Liver (tissue), 9 donors: ENCODE results near the gene ARRDC4. TPM values are rescaled to one million over a fixed set of nuclear protein-coding genes. Genes with fewer than 3 reads are reported as not detected.
A peak's percentile ranks its signal among the peaks of the same experiment; 100 is the strongest.

Source experiments
- DNase-seq: peaks from one replicate; pipeline ENCODE4 v3.0.0-alpha.2; 2017; ENCODE audit warnings: low spot score
- H3K27ac ChIP-seq, 2 donors: one replicate each; pipeline ENCODE4 v1.7.0; 2013; ENCODE audit warnings: inconsistent platforms in 2 of 2, low read length in 2 of 2, control low read depth in 1 of 2, low read depth in 1 of 2, mild to moderate bottlenecking in 1 of 2
- H3K27me3 ChIP-seq, 4 donors: one replicate each; pipeline versions ENCODE4 v1.6.1 to v1.7.0; 2013; ENCODE audit warnings: low read length in 3 of 4, inconsistent platforms in 1 of 4, mild to moderate bottlenecking in 1 of 4, moderate library complexity in 1 of 4; ENCODE audit not compliant: control insufficient read depth in 4 of 4, insufficient read depth in 4 of 4
- H3K36me3 ChIP-seq, 4 donors: one replicate each; pipeline versions ENCODE4 v1.6.1 to v1.7.0; 2013; ENCODE audit warnings: low read length in 3 of 4, mild to moderate bottlenecking in 3 of 4, low read depth in 1 of 4, moderate library complexity in 1 of 4; ENCODE audit not compliant: control insufficient read depth in 4 of 4, insufficient read depth in 3 of 4
- H3K4me1 ChIP-seq, 4 donors: one replicate each; pipeline versions ENCODE4 v1.6.1 to v1.7.0; 2013; ENCODE audit warnings: low read length in 3 of 4, mild to moderate bottlenecking in 3 of 4, moderate library complexity in 1 of 4; ENCODE audit not compliant: control insufficient read depth in 4 of 4, insufficient read depth in 4 of 4
- H3K4me3 ChIP-seq, 3 donors: one replicate each; pipeline versions ENCODE4 v1.6.1 to v1.7.0; 2013; ENCODE audit warnings: low read length in 3 of 3, control low read depth in 1 of 3, low read depth in 1 of 3, mild to moderate bottlenecking in 1 of 3
- H3K9ac ChIP-seq, 2 donors: one replicate each; pipeline ENCODE4 v1.7.0; 2013; ENCODE audit warnings: low read length in 2 of 2, mild to moderate bottlenecking in 2 of 2, moderate library complexity in 2 of 2, control low read depth in 1 of 2, low read depth in 1 of 2
- H3K9me3 ChIP-seq, 4 donors: one replicate each; pipeline versions ENCODE4 v1.6.1 to v1.7.0; 2013; ENCODE audit warnings: low read length in 3 of 4; ENCODE audit not compliant: control insufficient read depth in 4 of 4
- ATF3 ChIP-seq: IDR thresholded peaks from 2 replicates; pipeline ENCODE4 v1.6.1; 2016; ENCODE audit warnings: antibody characterized with exemption
- CTCF ChIP-seq: fragments of 150-350 bp; IDR thresholded peaks from 2 replicates; pipeline ENCODE4 v1.5.1; 2017; ENCODE audit warnings: improper control_type of control experiment, low read depth, low read length; ENCODE audit not compliant: missing input control
- EGR1 ChIP-seq, 2 donors: IDR thresholded peaks; 2 replicates each; pipeline ENCODE4 v1.6.1; 2016 to 2018; ENCODE audit warnings: antibody characterized with exemption in 2 of 2, low read depth in 2 of 2
- FOXA1 ChIP-seq: IDR thresholded peaks from 2 replicates; pipeline ENCODE4 v1.6.1; 2016; ENCODE audit warnings: antibody characterized with exemption
- FOXA2 ChIP-seq: IDR thresholded peaks from 2 replicates; pipeline ENCODE4 v1.6.1; 2016; ENCODE audit warnings: antibody characterized with exemption
- GABPA ChIP-seq, 2 donors: IDR thresholded peaks in 1 of 2; conservative IDR thresholded peaks in 1 of 2; 2 replicates each; pipeline ENCODE4 v1.6.1; 2016; ENCODE audit warnings: antibody characterized with exemption in 2 of 2, mild to moderate bottlenecking in 1 of 2, moderate library complexity in 1 of 2
- HNF4A ChIP-seq, 2 donors: conservative IDR thresholded peaks; 2 replicates each; pipeline ENCODE4 v1.6.1; 2016; ENCODE audit warnings: antibody characterized with exemption in 2 of 2, mild to moderate bottlenecking in 2 of 2
- HNF4G ChIP-seq: IDR thresholded peaks from 2 replicates; pipeline ENCODE4 v1.6.1; 2016; ENCODE audit warnings: antibody characterized with exemption
- JUND ChIP-seq, 2 donors: IDR thresholded peaks; 2 replicates each; pipeline ENCODE4 v1.6.1; 2016; ENCODE audit warnings: antibody characterized with exemption in 2 of 2
- MAX ChIP-seq: IDR thresholded peaks from 2 replicates; pipeline ENCODE4 v1.6.1; 2016; ENCODE audit warnings: antibody characterized with exemption
- NR2F2 ChIP-seq: IDR thresholded peaks from 2 replicates; pipeline ENCODE4 v1.6.1; 2016; ENCODE audit warnings: antibody characterized with exemption
- RAD21 ChIP-seq, 2 donors: IDR thresholded peaks; 2 replicates each; pipeline ENCODE4 v1.6.1; 2016; ENCODE audit warnings: antibody characterized with exemption in 2 of 2, mild to moderate bottlenecking in 2 of 2
- REST ChIP-seq: IDR thresholded peaks from 2 replicates; pipeline ENCODE4 v1.6.1; 2016; ENCODE audit warnings: antibody characterized with exemption, mild to moderate bottlenecking
- RXRA ChIP-seq, 2 donors: IDR thresholded peaks; 2 replicates each; pipeline ENCODE4 v1.6.1; 2017 to 2018; ENCODE audit warnings: antibody characterized with exemption in 2 of 2, mild to moderate bottlenecking in 1 of 2
- SP1 ChIP-seq: IDR thresholded peaks from 2 replicates; pipeline ENCODE4 v1.6.1; 2018; ENCODE audit warnings: antibody characterized with exemption, mild to moderate bottlenecking
- TAF1 ChIP-seq: conservative IDR thresholded peaks from 2 replicates; pipeline ENCODE4 v1.6.1; 2016; ENCODE audit warnings: antibody characterized with exemption, mild to moderate bottlenecking
- YY1 ChIP-seq: IDR thresholded peaks from 2 replicates; pipeline ENCODE4 v1.6.1; 2016; ENCODE audit warnings: antibody characterized with exemption, mild to moderate bottlenecking
- ZBTB33 ChIP-seq: IDR thresholded peaks from 2 replicates; pipeline ENCODE4 v1.6.1; 2016; ENCODE audit warnings: antibody characterized with exemption
- WGBS: extraction: QIAGEN DNeasy Blood & Tissue Kit; methylation state at CpG from one replicate; pipeline ENCODE4 v1.1.7; 2013; 5-methylcytosine and 5-hydroxymethylcytosine counted together
- polyA plus RNA-seq, 2 donors: library from polyadenylated mRNA; stranded (reverse) in 1 of 2; unstranded in 1 of 2; fragments of 200-250 nt in 1 of 2; fragments of >200 nt in 1 of 2; fragmentation: Nextera tagmentation in 1 of 2; extraction: Ambion mirVana in 1 of 2; gene quantifications; one replicate each; pipeline versions ENCODE4 v1.2.1 to v1.2.3, GENCODE V29; 2013 to 2015
- total RNA-seq, 2 donors: library from RNA; depleted of rRNA; stranded (reverse); fragments of >200 nt; gene quantifications; one replicate each; pipeline ENCODE4 v1.2.3, GENCODE V29; 2014
- donor health status: healthy.
- donor health status: healthy.
- donor health status: healthy.
- donor health status: healthy.
- donor health status: healthy.

Gene ARRDC4
- total RNA-seq (10 to 100 TPM in 1 of 2 donors, 1 to 10 TPM in 1; 3.4 to 13.4 TPM), polyA plus RNA-seq (1 to 10 TPM; 2.5 to 4.5 TPM)

- Histone ChIP-seq H3K9ac (peak within 1 kb of the TSS; percentile 82), H3K9me3 (no peaks in the 10 kb centered on the region), H3K36me3 (peaks cover 0 to 6% (median under 1%) of the 10 kb centered on the region in 4 donors), H3K4me3 (peak within 1 kb of the TSS; percentile 72 to 94 (median 86)), H3K4me1 (peaks cover 7 to 34% (median 14%) of the 10 kb centered on the region in 4 donors), H3K27ac (peak within 1 kb of the TSS; percentile 90 to 96), H3K27me3 (no peaks in the 10 kb centered on the region)
- WGBS: 1% methylated on average over 69 of the region's 69 CpGs
- peak; percentile 97 for DNase-seq
- TF ChIP-seq RXRA (IDR thresholded peaks at IDR 0.05) (peak; percentile 86 to 91), SP1 (peak; percentile 100), REST (peak; percentile 51), HNF4A (conservative IDR thresholded peaks at IDR 0.05) (peak; percentile 19 to 59), EGR1 (IDR thresholded peaks at IDR 0.05; ENCODE audit: low read depth in 2 of 2) (peak; percentile 100), TAF1 (no peak), GABPA (IDR thresholded peaks at IDR 0.05 in 1 of 2, conservative IDR thresholded peaks at IDR 0.05 in 1 of 2) (peak in 1 of 2 donors; percentile 66), YY1 (peak; percentile 96), JUND (IDR thresholded peaks at IDR 0.05) (peak; percentile 88 to 91), ATF3 (peak; percentile 61), CTCF (no peak), FOXA1 (peak; percentile 31), ZBTB33 (peak; percentile 74), HNF4G (no peak), RAD21 (IDR thresholded peaks at IDR 0.05) (peak in 1 of 2 donors; percentile 2), MAX (peak; percentile 89), FOXA2 (peak; percentile 63), NR2F2 (no peak)
These were observed at the start of gene ARRDC4 for GRCh38 chr15:97960364-97961066. ARRDC4 (plus strand) TSS chr15:97960703; CDS start chr15:97960862, 159 bp downstream.
